Posterior vena cava (tissue), 2 donors: ENCODE results near the gene GGT6. TPM values are rescaled to one million over a fixed set of nuclear protein-coding genes. Genes with fewer than 3 reads are reported as not detected.
"Not testable (repeated sequence)": the region's sequence is repeated elsewhere in the genome, so short reads cannot be mapped to it uniquely, and the experiment has no call there.

Source experiments
- DNase-seq: peaks from one replicate; pipeline ENCODE4 v3.0.0-alpha.2; 2020; ENCODE audit warnings: low spot score
- intact Hi-C, 2 donors: fragments of 100-400 bp; cut with DNase I; formaldehyde crosslinking; loops; one replicate each; pipeline versions ENCODE4 v1.14.1 to v1.14.2; 2022 to 2023
- total RNA-seq, 2 donors: library from RNA; stranded (reverse); fragmentation: NEBNext Ultra II Directional; extraction: Animal tissue kit (Norgen Biotek cat#: 25700); gene quantifications; one replicate each; pipeline ENCODE4 v1.2.1, GENCODE V29; 2021
- donor health status: DM: yes; HTN: yes; CAD: no.
- donor health status: DM: yes; HTN: yes; CAD: no.

Gene GGT6
- total RNA-seq, 2 donors from 2014 or later, result not detected

GRCh38 chr17:4593021-4593421 lies 32.6 kb upstream of the GGT6 start:
- DNase-seq, result no peak
- intact Hi-C loops, result no loop called here

DNA sequence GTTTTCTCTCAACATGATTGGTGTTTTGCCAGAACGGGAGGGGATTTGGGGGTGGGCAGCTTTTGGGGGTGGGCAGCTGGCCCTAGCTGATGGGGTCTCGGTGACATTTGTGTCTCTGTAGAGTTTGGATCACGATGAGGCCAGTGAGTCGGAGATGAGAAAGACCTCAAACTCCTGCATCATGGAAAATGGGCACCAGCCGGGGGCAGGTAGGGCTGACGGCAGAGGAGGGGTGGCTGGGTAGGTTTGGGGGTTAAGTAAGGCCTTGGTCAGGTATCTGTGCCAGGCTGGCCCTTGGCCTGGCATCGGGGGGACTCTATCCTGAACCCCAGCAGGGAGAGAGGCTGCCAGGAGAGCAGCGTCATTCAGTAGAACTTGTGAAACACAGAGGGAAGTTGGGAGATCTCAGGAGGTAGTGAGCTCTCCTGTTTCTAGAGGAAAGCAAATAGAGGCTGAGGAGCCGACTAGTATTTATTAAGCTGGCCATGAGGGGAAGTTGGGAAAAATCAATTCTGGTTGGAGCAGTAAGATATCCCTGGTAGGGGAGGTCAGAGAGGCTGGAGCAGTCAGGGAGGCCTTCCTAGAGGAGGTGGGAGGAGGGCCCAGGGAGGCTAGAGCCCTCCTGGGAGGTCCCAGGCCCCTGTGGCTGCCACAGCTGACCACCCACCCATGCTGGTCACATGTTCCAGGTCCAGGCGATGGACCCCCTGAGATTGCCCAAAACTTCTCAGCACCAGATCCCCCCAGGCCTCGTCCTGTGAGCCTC lies 32.0 kb upstream of the GGT6 start:
- intact Hi-C loops, result no loop called here
- DNase-seq, result peak; percentile 50

- intact Hi-C loops, result no loop called here
- peak; percentile 59 for DNase-seq
Observed at GRCh38 chr17:4591529-4591928, 31.2 kb upstream of the GGT6 start.

- DNase-seq, result peak; percentile 69
- intact Hi-C loops, result no loop called here
Observed at GRCh38 chr17:4590981-4591453, 30.6 kb upstream of the GGT6 start.

GRCh38 chr17:4590042-4590441 lies 29.7 kb upstream of the GGT6 start:
- intact Hi-C loops, DNase-seq: not testable (repeated sequence)

DNA sequence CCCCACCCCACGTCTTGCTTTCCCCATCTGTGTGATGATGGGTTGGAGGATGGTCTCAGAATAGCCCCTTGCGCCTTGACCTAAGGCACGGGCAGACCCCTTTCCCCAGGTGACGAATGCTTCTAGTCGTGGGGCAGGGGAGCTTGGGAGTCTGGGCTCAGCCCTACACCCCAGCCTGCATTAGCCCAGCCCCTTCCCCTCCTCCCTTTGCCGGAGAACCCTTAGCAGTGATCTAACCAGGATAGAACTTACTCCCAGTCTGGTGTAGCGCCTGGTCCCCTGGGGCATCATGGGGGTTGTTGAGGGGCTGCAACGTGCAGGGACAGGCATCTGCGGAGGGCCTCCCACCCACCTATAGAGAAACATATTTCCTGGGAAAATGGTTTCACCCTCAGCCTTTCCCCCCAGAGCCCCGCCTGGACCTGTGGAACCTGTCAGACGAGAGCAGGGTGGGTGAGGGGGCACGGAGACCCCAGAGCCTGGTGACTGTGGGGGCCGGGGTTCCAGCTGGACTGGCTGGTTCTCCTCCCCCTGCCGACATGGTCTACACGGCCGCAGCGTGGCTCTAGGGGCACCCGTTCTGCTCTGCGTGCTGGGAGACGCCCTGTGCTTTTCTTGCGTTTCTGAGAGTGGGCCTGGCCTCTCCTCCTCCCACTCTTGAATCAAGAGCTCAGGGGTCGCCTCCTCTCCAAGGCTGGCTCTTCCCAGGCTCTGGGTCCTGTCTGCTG lies 28.7 kb upstream of the GGT6 start:
- DNase-seq, result no peak
- intact Hi-C loops, result no loop called here

- intact Hi-C loops, result no loop called here
- no peak for DNase-seq
Observed at GRCh38 chr17:4588391-4588790, 28.0 kb upstream of the GGT6 start.

DNA sequence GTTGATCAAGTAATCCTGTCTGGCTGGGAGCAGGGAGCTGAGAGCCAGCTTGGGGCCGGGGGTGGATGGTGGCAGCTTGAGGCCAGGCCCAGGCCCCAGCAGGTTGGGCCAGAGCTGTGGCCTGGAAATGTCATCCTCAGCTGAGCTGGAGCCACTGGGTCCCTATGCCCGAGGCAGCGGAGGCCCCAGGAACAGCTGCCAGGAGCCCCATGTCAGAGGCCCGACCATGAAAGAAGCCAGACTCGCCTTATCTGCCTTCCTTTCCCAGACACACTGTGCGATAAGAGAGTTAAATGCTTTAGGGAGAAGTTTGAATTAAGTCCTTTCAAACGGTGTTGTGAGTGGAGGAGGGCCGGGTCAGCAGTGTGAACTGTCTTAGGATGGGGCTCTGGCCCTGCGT lies 27.4 kb upstream of the GGT6 start:
- intact Hi-C loops, result no loop called here
- DNase-seq, result no peak

DNA sequence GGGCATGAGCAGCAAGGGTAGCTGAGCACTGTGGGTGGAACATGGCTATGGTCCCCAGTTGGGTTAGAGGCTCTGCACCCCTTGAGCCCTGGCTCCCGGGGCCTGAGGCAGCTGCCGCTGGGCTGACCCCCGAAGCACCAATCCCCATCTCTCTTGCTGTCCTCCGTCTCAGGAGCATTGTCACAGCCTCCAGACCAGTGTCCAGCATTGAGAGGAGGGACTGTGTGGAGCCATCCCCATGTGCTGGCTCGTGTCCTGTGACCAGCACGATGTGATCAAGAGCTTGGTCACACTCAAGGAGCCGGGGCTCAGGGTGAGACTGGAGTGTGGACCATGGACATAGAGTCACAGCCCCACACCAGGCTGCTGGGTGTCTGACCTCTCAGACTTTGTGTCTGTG lies 26.8 kb upstream of the GGT6 start:
- no peak for DNase-seq
- intact Hi-C loops, result no loop called here

DNA sequence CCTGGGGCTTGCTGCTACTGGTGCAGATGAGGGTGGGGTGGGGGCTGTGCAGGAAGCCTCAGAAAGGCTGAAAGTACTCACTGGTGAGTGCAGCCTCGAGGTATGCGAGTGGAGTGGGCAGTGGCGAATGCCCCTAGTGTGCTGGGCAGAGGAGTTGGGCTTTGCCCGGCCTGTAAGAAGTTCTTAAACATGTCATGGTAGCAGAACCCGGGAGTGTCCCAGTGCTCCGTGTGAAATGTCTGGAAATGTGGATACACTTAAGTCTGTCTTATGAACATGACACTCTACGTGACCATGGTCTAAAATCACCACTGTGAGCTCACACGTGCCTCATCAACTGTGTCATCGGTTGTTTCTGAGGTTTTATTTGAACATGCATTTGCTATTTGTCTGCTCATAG lies 25.7 kb upstream of the GGT6 start:
- DNase-seq, result no peak
- intact Hi-C loops, result no loop called here

DNA sequence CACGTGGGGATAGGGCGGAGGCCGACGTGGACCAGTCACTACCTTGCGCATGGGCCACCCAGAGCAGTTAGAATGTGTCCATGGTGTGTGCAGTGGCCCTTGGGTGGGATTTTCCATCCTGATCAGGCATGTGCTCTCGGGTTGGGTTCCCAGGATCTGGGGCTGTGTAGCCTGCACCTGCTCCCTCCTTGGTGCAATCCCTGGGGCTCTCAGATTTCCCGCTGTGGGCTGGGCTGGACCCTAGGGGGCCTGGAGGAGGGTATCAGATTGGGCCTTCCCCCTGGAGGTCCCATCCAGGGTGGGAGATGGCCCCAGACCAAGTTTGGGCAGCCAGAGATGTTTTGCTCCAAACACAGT lies 25.2 kb upstream of the GGT6 start:
- intact Hi-C loops, result no loop called here
- no peak for DNase-seq

GRCh38 chr17:4584917-4585637 lies 24.7 kb upstream of the GGT6 start:
- intact Hi-C loops, result no loop called here
- DNase-seq, result peak; percentile 65

DNA sequence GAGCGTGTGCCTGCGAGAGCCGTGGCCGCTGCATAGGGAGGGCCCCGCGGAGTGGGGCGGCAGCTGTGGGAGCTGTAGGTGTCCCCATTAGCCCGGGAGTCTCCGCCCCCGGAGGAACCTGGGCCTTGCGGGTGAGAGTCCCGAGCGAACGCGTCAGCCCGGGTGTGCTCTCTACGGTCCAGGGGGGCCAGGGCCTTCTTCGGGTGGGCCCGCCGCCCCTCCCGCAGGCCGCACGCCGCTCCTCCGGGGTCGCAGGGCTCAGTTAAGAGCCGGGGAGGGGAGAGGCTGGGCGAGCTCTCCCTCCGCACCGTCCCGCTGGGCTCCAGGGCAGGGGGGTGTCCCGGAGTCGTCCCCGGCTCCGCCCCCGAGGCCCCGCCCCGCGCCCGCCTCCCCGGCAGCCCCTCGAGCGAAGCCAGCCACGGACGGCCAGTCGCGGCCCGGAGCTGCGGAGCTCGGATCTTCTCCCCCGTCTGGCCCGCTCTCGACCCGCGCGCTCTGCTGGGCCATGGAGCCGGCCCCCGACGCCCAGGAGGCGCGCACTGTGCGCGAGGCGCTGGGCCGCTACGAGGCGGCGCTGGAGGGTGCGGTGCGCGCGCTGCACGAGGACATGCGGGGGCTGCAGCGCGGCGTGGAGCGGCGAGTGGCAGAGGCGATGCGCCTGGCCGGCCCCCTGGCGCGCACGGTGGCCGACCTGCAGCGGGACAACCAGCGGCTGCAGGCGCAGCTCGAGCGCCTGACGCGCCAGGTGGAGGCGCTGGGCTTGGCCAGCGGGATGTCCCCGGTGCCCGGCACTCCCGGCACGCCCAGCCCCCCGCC lies 23.9 kb upstream of the GGT6 start, which contains the start of gene SMTNL2:
SMTNL2 (plus strand) TSS at position 429 of the 816 bp plus-strand sequence; CDS start at position 506, 77 bp downstream.
- no peak for DNase-seq
- intact Hi-C loops, result no loop called here

DNA sequence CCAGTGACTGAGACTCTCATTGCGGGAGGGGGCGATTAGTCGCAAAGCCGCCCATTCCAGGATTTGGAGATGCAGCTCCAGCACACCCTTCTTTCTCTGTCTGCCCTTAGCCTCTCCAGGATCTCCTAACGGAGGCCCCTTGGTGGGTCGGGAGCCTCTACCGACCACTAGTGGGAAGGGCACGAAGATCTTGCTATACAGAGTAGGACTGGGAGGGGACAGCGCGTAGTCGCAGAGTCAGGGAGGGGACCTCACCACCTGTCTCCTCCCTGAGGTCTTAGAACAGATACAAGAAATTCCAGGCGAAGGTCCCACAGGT lies 23.4 kb upstream of the GGT6 start:
- no peak for DNase-seq
- intact Hi-C loops, result no loop called here

DNA sequence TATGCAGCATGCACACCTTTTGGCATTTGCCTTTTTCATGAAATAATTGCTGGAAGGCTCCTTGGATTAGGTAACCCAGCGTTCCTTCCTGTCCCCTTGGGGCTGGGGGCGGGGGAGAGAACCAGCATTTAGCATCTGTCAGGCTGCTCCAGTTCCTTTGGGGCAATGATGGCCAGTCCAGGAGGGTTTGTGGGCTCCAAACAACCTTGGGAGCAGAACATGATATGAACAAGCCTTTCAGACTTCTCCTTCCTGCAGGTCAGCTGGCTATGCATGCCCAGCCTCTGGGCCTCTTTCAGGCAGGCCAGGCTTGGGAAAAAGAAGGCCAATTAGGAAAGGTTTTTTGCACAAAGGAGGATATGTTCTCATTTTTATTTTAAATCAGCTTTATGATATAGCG lies 22.8 kb upstream of the GGT6 start:
- no peak for DNase-seq
- intact Hi-C loops, result no loop called here

- DNase-seq, result no peak
- intact Hi-C loops, result no loop called here
Observed at GRCh38 chr17:4582691-4583090, 22.3 kb upstream of the GGT6 start.

GRCh38 chr17:4582101-4582501 lies 21.7 kb upstream of the GGT6 start:
- intact Hi-C loops, result no loop called here
- DNase-seq, result no peak

GRCh38 chr17:4580291-4580690 lies 19.9 kb upstream of the GGT6 start:
- peak; percentile 61 for DNase-seq
- intact Hi-C loops, result no loop called here

- intact Hi-C loops, result no loop called here
- DNase-seq, result no peak
Observed at GRCh38 chr17:4579678-4580077, 19.3 kb upstream of the GGT6 start.

GRCh38 chr17:4578349-4578748 lies 18.0 kb upstream of the GGT6 start:
- intact Hi-C loops, result not testable (repeated sequence)
- peak; percentile 67 for DNase-seq
